ENCODE data around the gene PREX1. TPM values are rescaled to one million over a fixed set of nuclear protein-coding genes. Genes with fewer than 3 reads are reported as not detected.

Gene PREX1
- total RNA-seq, 1 experiment from 2014 or later: 20.0 TPM

GRCh38 chr20:48829940-48830339 lies 2.1 kb upstream of the PREX1 start:
- ChIA-PET CTCF (no interaction called here), POLR2A (no interaction called here)
- no peaks in the 10 kb centered on the region for H3K36me3 ChIP-seq (ENCODE audit: control insufficient read depth, insufficient read depth, low read length)
- H3K4me1 ChIP-seq (ENCODE audit: control insufficient read depth, insufficient read depth, low read length): peaks cover 47% of the 10 kb centered on the region
- no peaks in the 10 kb centered on the region for H3K27me3 ChIP-seq (ENCODE audit: control insufficient read depth, insufficient read depth, low read length)
- DNase-seq (ENCODE audit: low read depth, low spot score) (no peak), ATAC-seq (no peak)
- no peak overlapping the region for H3K27ac ChIP-seq (ENCODE audit: low read length)
- no peak overlapping the region for H3K4me3 ChIP-seq (ENCODE audit: low read depth in 2 of 2, low read length in 2 of 2)
- H3K9me3 ChIP-seq (ENCODE audit: control insufficient read depth, insufficient read depth, low read depth, low read length): no peaks in the 10 kb centered on the region
- in situ Hi-C loops (cut with HindIII; ENCODE audit: low pct_unique_long_range_greater_than_20kb, low sequenced_read_pairs) (no loop called here), intact Hi-C loops (cut with micrococcal nuclease; ENCODE audit: unreplicated experiment) (loop anchor here (5.0 to 10.0 kb wide), 2 partner anchors 75 to 173 kb away; no protein-coding TSS in a partner anchor)
- no TSS peak for BruUV-seq (replicated peaks)
- TF ChIP-seq REST (IDR thresholded peaks at IDR 0.05; ENCODE audit: insufficient read depth in 1 of 2, low read depth in 2 of 2, low read length in 1 of 2) (no peak), POLR2AphosphoS5 (IDR thresholded peaks at IDR 0.05; ENCODE audit: low read depth, low read length) (no peak), CTCF (IDR thresholded peaks at IDR 0.05) (no peak), SIN3A (IDR thresholded peaks at IDR 0.05; ENCODE audit: borderline replicate concordance, insufficient read depth, low read depth, low read length) (no peak)

GRCh38 chr20:48828734-48829460 lies 1.1 kb upstream of the PREX1 start:
- Histone ChIP-seq H3K36me3 (ENCODE audit: control insufficient read depth, insufficient read depth, low read length) (no peaks in the 10 kb centered on the region), H3K4me1 (ENCODE audit: control insufficient read depth, insufficient read depth, low read length) (peaks cover 55% of the 10 kb centered on the region), H3K27ac (ENCODE audit: low read length) (peak overlapping the region; percentile 81), H3K27me3 (ENCODE audit: control insufficient read depth, insufficient read depth, low read length) (no peaks in the 10 kb centered on the region), H3K4me3 (ENCODE audit: low read depth in 2 of 2, low read length in 2 of 2) (peak overlapping the region; percentile 52 to 59), H3K9me3 (ENCODE audit: control insufficient read depth, insufficient read depth, low read depth, low read length) (no peaks in the 10 kb centered on the region)
- ATAC-seq (no peak), DNase-seq (ENCODE audit: low read depth, low spot score) (no peak)
- intact Hi-C loops (cut with micrococcal nuclease; ENCODE audit: unreplicated experiment) (loop anchor here (5.0 to 10.0 kb wide), 2 partner anchors 76 to 172 kb away; no protein-coding TSS in a partner anchor), in situ Hi-C loops (cut with HindIII; ENCODE audit: low pct_unique_long_range_greater_than_20kb, low sequenced_read_pairs) (no loop called here)
- TF ChIP-seq TCF7L2 (IDR thresholded peaks at IDR 0.05; ENCODE audit: low read depth, low read length) (no peak), REST (IDR thresholded peaks at IDR 0.05; ENCODE audit: insufficient read depth in 1 of 2, low read depth in 2 of 2, low read length in 1 of 2) (no peak), CTCF (IDR thresholded peaks at IDR 0.05) (no peak), POLR2AphosphoS5 (IDR thresholded peaks at IDR 0.05; ENCODE audit: low read depth, low read length) (no peak), SIN3A (IDR thresholded peaks at IDR 0.05; ENCODE audit: borderline replicate concordance, insufficient read depth, low read depth, low read length) (no peak)
- CTCF ChIA-PET: interaction anchor here (0.7 kb wide), 1 partner anchor 76 kb away, joined by 3 read pairs; no protein-coding TSS in a partner anchor
- no TSS peak for BruUV-seq (replicated peaks)
- POLR2A ChIA-PET: no interaction called here

All from Panc1 (cell line).